Stimulated activated CD8-positive, alpha-beta memory T cell treated with anti-CD3 and anti-CD28 coated beads, Interleukin-15, amount 100 ng/mL, for 48 hours (primary cell): ENCODE data around the gene PRR7.
"Not testable (repeated sequence)": the region's sequence is repeated elsewhere in the genome, so short reads cannot be mapped to it uniquely, and the experiment has no call there.

ENCODE experiments used
- DNase-seq, 2 donors: peaks; one replicate each; pipeline ENCODE4 v3.0.0-alpha.2; 2020; ENCODE audit warnings: low read depth in 2 of 2

The PRR7 gene, protein sequence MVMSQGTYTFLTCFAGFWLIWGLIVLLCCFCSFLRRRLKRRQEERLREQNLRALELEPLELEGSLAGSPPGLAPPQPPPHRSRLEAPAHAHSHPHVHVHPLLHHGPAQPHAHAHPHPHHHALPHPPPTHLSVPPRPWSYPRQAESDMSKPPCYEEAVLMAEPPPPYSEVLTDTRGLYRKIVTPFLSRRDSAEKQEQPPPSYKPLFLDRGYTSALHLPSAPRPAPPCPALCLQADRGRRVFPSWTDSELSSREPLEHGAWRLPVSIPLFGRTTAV

GRCh38 chr5:177446200-177447065 is at the start of gene PRR7:
Gene PRR7 (plus strand): TSS chr5:177446814. CDS start chr5:177455068, 8,254 bp downstream.
- peak; percentile 61 to 62 for DNase-seq

- DNase-seq: no peak
Measured at GRCh38 chr5:177397875-177398390, 48.7 kb upstream of the PRR7 start.

GRCh38 chr5:177399997-177400868 is 46.4 kb upstream of the PRR7 start, which contains the start of gene PFN3:
Gene PFN3 (minus strand): TSS chr5:177400661. CDS start chr5:177400576, 85 bp downstream.
- no peak for DNase-seq

DNA sequence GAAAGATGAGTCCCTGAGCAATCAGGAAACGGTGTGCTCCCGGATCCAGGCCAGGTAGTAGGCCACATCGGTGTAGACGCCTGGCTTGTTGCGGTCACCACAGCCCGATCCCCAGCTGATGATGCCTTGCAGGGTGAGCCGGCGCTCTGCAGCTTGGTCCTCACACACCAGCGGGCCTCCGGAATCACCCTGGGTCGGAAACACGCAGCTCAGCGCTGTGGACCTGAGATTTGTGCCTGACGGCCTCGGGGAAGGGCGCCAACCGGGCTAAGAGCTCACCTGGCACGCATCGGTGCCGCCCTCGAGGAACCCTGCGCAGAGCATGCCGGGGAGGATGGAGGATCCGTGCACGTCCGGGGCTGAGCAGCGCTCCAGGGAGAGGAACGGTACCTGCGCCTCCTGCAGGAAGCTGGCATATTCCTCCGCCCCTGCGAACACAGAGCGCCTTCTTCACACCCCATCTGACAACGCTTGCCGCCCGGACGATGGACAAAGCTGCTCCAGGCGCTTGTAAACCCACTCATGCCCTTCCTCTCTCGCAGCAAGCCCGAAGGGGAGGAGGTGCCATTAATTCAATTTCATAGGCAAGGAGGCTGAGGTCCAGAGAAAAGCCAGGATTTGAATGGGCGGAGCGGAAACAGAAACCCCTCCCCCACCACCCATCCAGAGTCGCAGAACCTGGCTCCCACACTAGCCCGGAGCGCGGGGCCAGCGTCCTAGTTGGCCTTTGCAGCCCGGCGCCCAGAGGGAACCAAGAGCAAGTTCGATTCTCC is 44.2 kb upstream of the PRR7 start:
- DNase-seq: peak; percentile 58 to 67

DNA sequence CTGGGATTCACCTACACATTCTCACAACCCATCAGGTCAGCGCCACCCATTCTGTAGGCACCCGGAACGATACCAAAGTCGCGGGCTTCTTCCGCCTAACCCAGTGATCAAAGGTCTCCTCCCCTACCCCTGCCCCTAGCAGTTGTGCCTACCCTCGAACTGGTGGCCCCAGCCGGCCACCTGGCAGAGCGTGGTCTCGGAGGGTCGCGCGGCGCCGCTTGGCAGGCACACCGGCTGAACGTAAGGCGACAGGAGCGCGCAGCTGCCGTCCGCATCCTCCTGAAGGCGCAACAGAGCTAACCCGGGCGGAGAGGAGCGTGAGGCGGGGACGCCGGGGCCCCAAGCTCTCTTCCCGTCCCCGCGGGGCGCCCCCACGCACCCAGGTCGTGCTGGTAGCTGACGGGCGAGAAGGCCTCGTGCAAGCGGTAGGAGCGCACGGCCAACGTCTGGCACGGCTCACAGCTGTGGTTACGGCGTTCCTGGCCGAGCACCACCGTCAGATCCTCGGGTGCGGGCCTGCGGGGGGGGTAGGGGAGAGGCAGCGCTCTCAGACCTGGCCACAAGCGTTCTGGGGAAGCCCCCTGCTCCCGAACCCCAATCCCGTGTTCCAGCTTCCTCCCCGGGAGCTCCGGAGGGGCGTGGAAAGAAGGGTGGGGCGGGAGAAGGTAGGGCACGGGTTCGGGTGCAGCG is 43.4 kb upstream of the PRR7 start:
- DNase-seq: peak in 1 of 2 donors; percentile 19

GRCh38 chr5:177403792-177404640 is 42.6 kb upstream of the PRR7 start:
- DNase-seq: peak; percentile 76 to 77

DNA sequence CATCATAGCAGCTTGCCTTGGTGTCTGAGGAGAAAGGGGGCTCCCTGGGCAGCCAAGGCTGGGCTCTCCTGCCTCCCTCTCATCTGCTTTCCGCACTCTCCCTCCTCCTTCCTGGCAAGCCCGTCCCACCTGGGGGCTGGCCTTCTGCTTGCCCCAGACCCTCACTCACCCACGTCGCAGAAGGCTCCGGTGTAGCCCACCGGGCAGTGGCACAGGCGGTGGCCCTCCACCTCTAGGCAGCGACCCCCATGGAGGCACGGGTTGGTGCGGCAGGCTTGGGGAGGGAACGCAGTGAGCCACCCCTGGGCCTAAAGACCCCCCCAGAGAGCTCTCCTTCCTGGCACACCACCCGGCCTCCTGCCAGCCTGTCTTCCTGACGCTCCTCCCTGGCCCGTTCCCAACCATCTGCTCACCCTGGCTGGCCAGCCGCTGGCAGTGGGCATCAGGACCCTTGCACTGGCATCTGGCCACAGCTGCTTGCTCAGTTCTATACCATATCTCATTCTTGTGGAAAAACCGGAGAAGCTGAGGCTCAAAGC is 41.9 kb upstream of the PRR7 start:
- DNase-seq: no peak

DNA sequence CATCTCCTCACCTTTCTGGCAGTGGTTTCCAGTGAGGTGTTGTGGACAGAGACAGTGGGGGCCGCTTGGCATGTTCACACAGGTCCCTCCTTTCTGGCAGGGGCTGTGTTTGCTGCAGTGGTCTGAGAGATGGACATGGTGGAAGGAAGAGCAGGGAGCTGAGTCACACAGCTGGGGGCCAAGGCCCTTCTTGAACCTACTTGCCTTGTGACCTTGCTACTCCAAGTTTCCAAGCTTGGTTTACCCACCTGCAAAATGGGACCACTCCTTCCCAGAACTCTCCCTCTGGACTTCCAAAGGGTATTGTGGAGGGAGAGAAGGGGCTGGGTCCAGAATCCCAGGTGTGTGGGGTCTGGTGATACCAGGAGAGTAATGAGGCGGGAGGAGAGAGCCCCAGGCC is 41.3 kb upstream of the PRR7 start:
- DNase-seq: no peak

- no peak for DNase-seq
Measured at GRCh38 chr5:177405805-177406204, 40.8 kb upstream of the PRR7 start.

GRCh38 chr5:177409043-177409801 is 37.4 kb upstream of the PRR7 start, which contains the start of gene F12:
Gene F12 (minus strand): TSS chr5:177409564. CDS start chr5:177409527, 37 bp downstream.
- no peak for DNase-seq

DNA sequence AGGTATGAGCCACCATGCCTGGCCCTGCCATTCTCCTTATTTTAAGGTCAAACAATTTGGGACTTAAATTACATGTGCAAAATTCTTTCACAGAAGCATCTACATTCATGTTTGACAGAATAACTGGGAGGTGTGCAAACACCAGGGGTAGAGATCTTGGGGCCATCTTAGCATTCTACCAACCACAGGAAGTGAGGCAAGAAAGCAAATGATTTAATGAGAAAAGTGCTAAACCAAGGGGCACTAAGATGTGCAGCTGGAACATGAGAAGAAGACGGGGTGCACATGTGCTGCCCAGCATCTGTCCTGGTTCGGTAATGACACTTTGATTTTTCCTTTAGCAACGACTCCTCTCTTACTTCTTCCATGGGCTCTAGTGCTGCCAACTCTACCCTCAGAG is 36.0 kb upstream of the PRR7 start:
- DNase-seq: no peak

DNA sequence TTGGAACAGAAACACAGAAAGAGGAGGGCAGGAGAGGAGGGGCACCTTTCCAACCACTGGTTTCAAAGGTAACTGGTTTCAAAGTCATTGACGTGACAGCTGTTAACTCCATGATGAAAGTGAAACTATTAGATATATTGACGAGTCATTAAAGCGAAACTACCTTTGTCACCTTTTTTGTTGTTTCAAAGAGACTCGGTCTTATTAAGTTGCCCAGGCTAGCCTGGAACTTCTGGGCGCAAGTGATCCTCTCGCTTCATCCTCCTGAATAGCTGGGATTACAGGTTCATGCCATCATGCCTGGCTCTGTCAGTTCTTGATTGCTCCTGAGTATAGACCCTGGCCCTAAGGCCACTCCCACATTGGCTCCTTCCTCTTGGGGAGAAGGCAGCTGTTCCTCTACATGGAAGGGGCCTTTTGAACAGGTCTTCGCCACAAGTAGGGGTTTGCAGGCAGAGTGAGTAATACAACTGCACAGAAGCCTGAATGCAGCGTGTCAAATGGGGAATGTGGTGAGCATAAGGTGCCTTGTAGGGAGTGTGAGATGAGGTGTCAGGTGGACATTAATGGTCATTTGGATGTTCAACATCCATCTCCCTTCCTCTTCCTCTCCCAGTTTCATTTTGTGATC is 33.9 kb upstream of the PRR7 start:
- DNase-seq: no peak

DNA sequence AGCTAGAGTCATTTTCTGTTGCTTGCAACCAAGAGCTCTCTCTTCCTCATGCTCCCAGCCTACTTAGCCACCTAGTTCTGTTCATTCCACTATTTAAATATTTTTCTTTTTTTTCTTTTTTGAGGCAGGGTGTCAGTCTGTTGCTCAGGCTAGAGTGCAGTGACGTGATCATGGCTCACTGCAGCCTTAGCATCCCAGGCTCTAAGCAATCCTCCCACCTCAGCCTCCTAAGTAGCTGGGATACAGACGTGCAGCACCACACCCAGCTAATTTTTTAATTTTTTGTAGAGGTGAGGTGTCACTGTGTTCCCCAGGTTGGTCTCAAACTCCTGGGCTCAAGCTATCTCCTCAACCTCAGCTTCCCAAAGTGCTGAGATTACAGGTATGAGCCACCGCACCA is 32.1 kb upstream of the PRR7 start:
- DNase-seq: no peak

- DNase-seq: not testable (repeated sequence)
Measured at GRCh38 chr5:177417081-177417480, 29.5 kb upstream of the PRR7 start.

- no peak for DNase-seq
Measured at GRCh38 chr5:177419046-177419445, 27.6 kb upstream of the PRR7 start.

GRCh38 chr5:177420472-177420871 is 26.1 kb upstream of the PRR7 start:
- DNase-seq: not testable (repeated sequence)

- DNase-seq: no peak
Measured at GRCh38 chr5:177421062-177421798, 25.4 kb upstream of the PRR7 start.
